Mesenchymal stem cell (in vitro differentiated cells and primary cell): ENCODE measurements around the gene PTHLH.

ENCODE experiments used
- DNase-seq: peaks from one replicate; pipeline ENCODE4 v3.0.0-alpha.2; 2013
- H2AFZ ChIP-seq: one replicate; pipeline ENCODE4 v1.6.1; 2013; ENCODE audit warnings: low read depth, mild to moderate bottlenecking, control low read depth, inconsistent platforms, low read length, moderate library complexity
- H2AK5ac ChIP-seq: 2 replicates; pipeline ENCODE4 v1.6.1; 2013; ENCODE audit warnings: low read length, moderate library complexity, mild to moderate bottlenecking, inconsistent platforms; ENCODE audit not compliant: severe bottlenecking
- H2BK120ac ChIP-seq: one replicate; pipeline ENCODE4 v1.6.1; 2013; ENCODE audit warnings: low read depth, mild to moderate bottlenecking, inconsistent platforms, low read length, moderate library complexity
- H2BK12ac ChIP-seq, 2 experiments: one replicate each; pipeline ENCODE4 v1.6.1; 2013; ENCODE audit warnings: inconsistent platforms in 2 of 2, low read length in 2 of 2, mild to moderate bottlenecking in 2 of 2, moderate library complexity in 2 of 2, control low read depth in 1 of 2
- H2BK15ac ChIP-seq: one replicate; pipeline ENCODE4 v1.6.1; 2013; ENCODE audit warnings: mild to moderate bottlenecking, low read depth, inconsistent platforms; ENCODE audit not compliant: poor library complexity, severe bottlenecking
- H2BK5ac ChIP-seq: 2 replicates; pipeline ENCODE4 v1.6.1; 2013; ENCODE audit warnings: low read depth, mild to moderate bottlenecking, low read length, control low read depth, inconsistent platforms; ENCODE audit not compliant: poor library complexity, severe bottlenecking
- H3K14ac ChIP-seq, 2 experiments: one replicate each; pipeline ENCODE4 v1.6.1; 2013; ENCODE audit warnings: inconsistent platforms in 2 of 2, low read length in 2 of 2, control low read depth in 1 of 2, mild to moderate bottlenecking in 1 of 2, moderate library complexity in 1 of 2
- H3K18ac ChIP-seq, 2 experiments: one replicate each; pipeline ENCODE4 v1.6.1; 2013; ENCODE audit warnings: inconsistent platforms in 2 of 2, low read length in 2 of 2, control low read depth in 1 of 2, low read depth in 1 of 2, mild to moderate bottlenecking in 1 of 2
- H3K23ac ChIP-seq, 2 experiments: one replicate each; pipeline ENCODE4 v1.6.1; 2013; ENCODE audit warnings: inconsistent platforms in 2 of 2, low read length in 2 of 2, mild to moderate bottlenecking in 2 of 2, moderate library complexity in 2 of 2, control low read depth in 1 of 2
- H3K27ac ChIP-seq: 2 replicates; pipeline ENCODE4 v1.5.1; 2013; ENCODE audit warnings: mild to moderate bottlenecking, moderate library complexity, low read length, control low read depth, inconsistent platforms; ENCODE audit not compliant: poor library complexity, severe bottlenecking
- H3K27me3 ChIP-seq, 2 experiments: 2 replicates each; pipeline versions ENCODE4 v1.6.1 to v1.7.0; 2013; ENCODE audit warnings: low read length in 2 of 2, mild to moderate bottlenecking in 2 of 2, moderate library complexity in 2 of 2, control low read depth in 1 of 2, inconsistent platforms in 1 of 2; ENCODE audit not compliant: control insufficient read depth in 1 of 2, insufficient read depth in 1 of 2
- H3K36me3 ChIP-seq, 2 experiments: 2 replicates each; pipeline versions ENCODE4 v1.6.1 to v1.7.0; 2013; ENCODE audit warnings: low read length in 2 of 2, control low read depth in 1 of 2, inconsistent platforms in 1 of 2, low read depth in 1 of 2, mild to moderate bottlenecking in 1 of 2; ENCODE audit not compliant: insufficient read depth in 2 of 2, control insufficient read depth in 1 of 2
- H3K4ac ChIP-seq, 2 experiments: one replicate each; pipeline ENCODE4 v1.6.1; 2013; ENCODE audit warnings: inconsistent platforms in 2 of 2, low read length in 2 of 2, mild to moderate bottlenecking in 2 of 2, moderate library complexity in 2 of 2, control low read depth in 1 of 2, low read depth in 1 of 2
- H3K4me1 ChIP-seq: 2 replicates; pipeline ENCODE4 v1.6.1; 2013; ENCODE audit warnings: low read depth, low read length, control low read depth; ENCODE audit not compliant: control insufficient read depth, insufficient read depth
- H3K4me2 ChIP-seq: 2 replicates; pipeline ENCODE4 v1.6.1; 2013; ENCODE audit warnings: low read length, mild to moderate bottlenecking, inconsistent platforms; ENCODE audit not compliant: poor library complexity, severe bottlenecking
- H3K4me3 ChIP-seq, 2 experiments: 2 replicates each; pipeline versions ENCODE4 v1.5.1 to v1.7.0; 2013; ENCODE audit warnings: low read length in 2 of 2, mild to moderate bottlenecking in 2 of 2, control low read depth in 1 of 2, low read depth in 1 of 2; ENCODE audit not compliant: insufficient read depth in 1 of 2
- H3K79me1 ChIP-seq: replicated peaks from 2 replicates; pipeline ENCODE4 v1.6.1; 2013; ENCODE audit warnings: mild to moderate bottlenecking, control low read depth, low read length, inconsistent platforms; ENCODE audit not compliant: poor library complexity, severe bottlenecking
- H3K9ac ChIP-seq: 2 replicates; pipeline ENCODE4 v1.7.0; 2013; ENCODE audit warnings: mild to moderate bottlenecking, low read length, moderate library complexity
- H3K9me3 ChIP-seq: 2 replicates; pipeline ENCODE4 v1.7.0; 2013; ENCODE audit warnings: mild to moderate bottlenecking, low read length; ENCODE audit not compliant: control insufficient read depth
- H4K8ac ChIP-seq: one replicate; pipeline ENCODE4 v1.6.1; 2013; ENCODE audit warnings: inconsistent platforms, mild to moderate bottlenecking, low read length, moderate library complexity
- H4K91ac ChIP-seq: one replicate; pipeline ENCODE4 v1.6.1; 2013; ENCODE audit warnings: mild to moderate bottlenecking, low read length, inconsistent platforms
- WGBS: methylation state at CpG from one replicate; pipeline ENCODE4 v1.1.7; 2013; ENCODE audit warnings: mixed read lengths; 5-methylcytosine and 5-hydroxymethylcytosine counted together

The PTHLH gene

GRCh38 chr12:27968972-27969623 lies 3.4 kb downstream of the PTHLH start:
- Histone ChIP-seq H3K9me3 (no peaks in the 10 kb centered on the region), H3K36me3 (peaks cover 0 to 15% of the 10 kb centered on the region in 2 experiments), H3K14ac (no peak overlapping the region), H2BK12ac (no peak overlapping the region), H2BK120ac (no peak overlapping the region), H3K79me1 (no peaks in the 10 kb centered on the region), H3K23ac (no peak overlapping the region), H2AFZ (no peak overlapping the region), H3K27ac (no peak overlapping the region), H3K18ac (peak overlapping the region in 1 of 2 experiments; percentile 18), H2BK5ac (no peak overlapping the region), H3K4me2 (peak overlapping the region; percentile 100), H3K4me3 (peak overlapping the region; percentile 45 to 90), H3K9ac (peak overlapping the region; percentile 93), H4K8ac (no peak overlapping the region), H3K4ac (no peak overlapping the region), H3K4me1 (peaks cover 20% of the 10 kb centered on the region), H2AK5ac (no peak overlapping the region), H3K27me3 (peaks cover 0 to 24% of the 10 kb centered on the region in 2 experiments), H2BK15ac (no peak overlapping the region), H4K91ac (no peak overlapping the region)
- 5% methylated on average over 38 of the region's 38 CpGs for WGBS
- DNase-seq, result peak; percentile 49

DNA sequence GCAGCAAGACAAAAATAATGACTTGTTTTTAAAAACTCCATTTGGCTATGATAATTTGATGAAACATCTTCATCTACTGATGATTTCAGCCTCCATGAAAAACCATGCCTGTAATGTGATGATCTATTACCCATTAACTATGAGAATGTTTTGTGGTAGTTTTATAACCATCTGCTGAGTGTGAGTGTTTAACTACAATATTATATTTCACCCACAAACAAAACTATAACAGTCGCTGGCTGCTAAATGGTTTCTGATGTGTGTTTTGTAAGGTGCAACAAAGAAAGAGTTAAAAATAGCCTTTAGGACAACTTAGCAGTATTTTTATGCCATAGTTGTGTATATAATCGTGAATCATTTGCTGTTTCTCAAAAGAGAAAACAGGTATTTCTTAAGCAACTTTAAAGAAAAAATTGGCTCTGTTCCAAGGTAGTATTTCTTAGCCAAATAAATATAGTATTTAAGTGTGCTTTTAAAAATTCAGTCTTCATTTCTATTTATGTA lies 4.9 kb downstream of the PTHLH start:
- peaks cover 22% of the 10 kb centered on the region for H3K4me1 ChIP-seq
- WGBS, result 80% methylated on average over 1 of the region's 2 CpGs
- H2BK5ac ChIP-seq, result no peak overlapping the region
- H3K4me3 ChIP-seq, result peak overlapping the region in 1 of 2 experiments; percentile 90
- H3K18ac ChIP-seq, result no peak overlapping the region
- no peak overlapping the region for H2AK5ac ChIP-seq
- no peaks in the 10 kb centered on the region for H3K9me3 ChIP-seq
- peaks cover 0 to 30% of the 10 kb centered on the region in 2 experiments for H3K36me3 ChIP-seq
- H3K23ac ChIP-seq, result no peak overlapping the region
- DNase-seq, result no peak
- no peak overlapping the region for H2BK12ac ChIP-seq
- H2BK120ac ChIP-seq, result no peak overlapping the region
- peaks cover 0 to 9% of the 10 kb centered on the region in 2 experiments for H3K27me3 ChIP-seq
- H4K8ac ChIP-seq, result no peak overlapping the region
- no peak overlapping the region for H4K91ac ChIP-seq
- H3K4me2 ChIP-seq, result no peak overlapping the region
- no peak overlapping the region for H2BK15ac ChIP-seq
- no peaks in the 10 kb centered on the region for H3K79me1 ChIP-seq
- H3K27ac ChIP-seq, result no peak overlapping the region
- no peak overlapping the region for H3K14ac ChIP-seq
- H2AFZ ChIP-seq, result no peak overlapping the region
- peak overlapping the region; percentile 93 for H3K9ac ChIP-seq
- no peak overlapping the region for H3K4ac ChIP-seq

- no peak overlapping the region for H3K4me2 ChIP-seq
- no peaks in the 10 kb centered on the region for H3K79me1 ChIP-seq
- no peak overlapping the region for H3K14ac ChIP-seq
- H2BK12ac ChIP-seq, result no peak overlapping the region
- no peak overlapping the region for H2BK5ac ChIP-seq
- H3K4me1 ChIP-seq, result peaks cover 22% of the 10 kb centered on the region
- DNase-seq, result peak; percentile 91
- H3K9me3 ChIP-seq, result no peaks in the 10 kb centered on the region
- H3K27ac ChIP-seq, result peak overlapping the region; percentile 74
- H2BK120ac ChIP-seq, result no peak overlapping the region
- no peak overlapping the region for H2AK5ac ChIP-seq
- peak overlapping the region in 1 of 2 experiments; percentile 90 for H3K4me3 ChIP-seq
- H3K36me3 ChIP-seq, result peaks cover 0 to 38% of the 10 kb centered on the region in 2 experiments
- H3K23ac ChIP-seq, result no peak overlapping the region
- peak overlapping the region; percentile 93 for H3K9ac ChIP-seq
- H2AFZ ChIP-seq, result no peak overlapping the region
- H4K91ac ChIP-seq, result no peak overlapping the region
- peaks cover 0 to 9% of the 10 kb centered on the region in 2 experiments for H3K27me3 ChIP-seq
- 3% methylated on average over 2 of the region's 2 CpGs for WGBS
- H4K8ac ChIP-seq, result no peak overlapping the region
- no peak overlapping the region for H3K18ac ChIP-seq
- no peak overlapping the region for H2BK15ac ChIP-seq
- H3K4ac ChIP-seq, result no peak overlapping the region
Observed at GRCh38 chr12:27966870-27967269, 5.7 kb downstream of the PTHLH start.

DNA sequence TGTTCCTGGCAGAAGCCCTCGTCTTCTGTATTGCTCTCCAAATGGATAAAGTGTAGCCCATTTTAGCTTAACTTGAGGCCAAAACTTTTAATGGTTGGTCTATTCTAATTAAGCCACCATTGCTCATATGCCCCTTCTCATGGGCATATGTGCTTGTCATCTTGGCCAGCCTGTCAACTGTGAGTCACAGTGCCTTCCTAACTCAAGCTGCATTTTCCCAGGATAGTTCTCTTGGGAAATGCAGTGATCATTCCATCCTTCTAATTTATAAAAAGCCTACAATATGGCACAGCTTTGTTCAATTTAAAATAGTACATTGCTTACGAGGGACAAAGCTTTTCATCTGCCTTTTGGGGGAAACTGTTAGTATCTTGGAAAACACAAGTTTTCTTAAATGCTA lies 6.6 kb downstream of the PTHLH start:
- H3K18ac ChIP-seq, result no peak overlapping the region
- no peak overlapping the region for H2AFZ ChIP-seq
- H2BK15ac ChIP-seq, result no peak overlapping the region
- H3K4me2 ChIP-seq, result no peak overlapping the region
- no peak overlapping the region for H4K8ac ChIP-seq
- H3K4ac ChIP-seq, result no peak overlapping the region
- H4K91ac ChIP-seq, result no peak overlapping the region
- H2BK5ac ChIP-seq, result no peak overlapping the region
- DNase-seq, result peak; percentile 33
- H2BK120ac ChIP-seq, result no peak overlapping the region
- H3K27ac ChIP-seq, result no peak overlapping the region
- H3K23ac ChIP-seq, result no peak overlapping the region
- H3K9ac ChIP-seq, result peak overlapping the region; percentile 93
- H3K79me1 ChIP-seq, result no peaks in the 10 kb centered on the region
- 83% methylated on average over 1 of the region's 2 CpGs for WGBS
- peak overlapping the region in 1 of 2 experiments; percentile 65 for H3K14ac ChIP-seq
- peaks cover 19% of the 10 kb centered on the region for H3K4me1 ChIP-seq
- H3K9me3 ChIP-seq, result no peaks in the 10 kb centered on the region
- H2AK5ac ChIP-seq, result peak overlapping the region; percentile 74
- peak overlapping the region in 1 of 2 experiments; percentile 90 for H3K4me3 ChIP-seq
- H3K36me3 ChIP-seq, result peaks cover 0 to 46% of the 10 kb centered on the region in 2 experiments
- peaks cover 0 to 2% of the 10 kb centered on the region in 2 experiments for H3K27me3 ChIP-seq
- H2BK12ac ChIP-seq, result no peak overlapping the region
